Cerebellar nuclear complex (tissue), 1 donor: Measurements from ENCODE around the gene FCHSD2.
"Not testable (repeated sequence)": the region's sequence is repeated elsewhere in the genome, so short reads cannot be mapped to it uniquely, and the experiment has no call there.

ENCODE experiments used
- DNase-seq, 2 experiments: peaks; one replicate each; lab custom pipeline; 2025; lab: John Stamatoyannopoulos, UW

FCHSD2 gene

DNA sequence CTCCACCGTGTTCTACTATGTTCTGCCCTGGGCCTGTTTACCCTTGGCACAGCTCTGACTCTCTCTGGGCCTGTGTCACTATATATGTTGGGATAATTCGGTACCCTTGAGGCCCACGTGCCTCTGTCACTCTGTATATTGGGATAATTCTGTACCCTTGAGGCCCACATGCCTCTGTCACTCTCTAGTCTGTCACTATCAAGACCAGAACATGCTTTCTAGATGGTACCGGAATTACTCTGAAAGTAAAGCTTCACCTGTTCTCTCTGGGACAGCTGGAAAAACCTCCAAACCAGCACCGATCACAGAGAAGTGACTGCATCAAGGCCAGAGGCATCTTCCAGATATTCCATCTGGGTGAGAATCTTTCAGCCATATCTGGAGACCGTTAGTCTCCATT, 9.3 kb upstream of the FCHSD2 start:
- DNase-seq = no peak

DNA sequence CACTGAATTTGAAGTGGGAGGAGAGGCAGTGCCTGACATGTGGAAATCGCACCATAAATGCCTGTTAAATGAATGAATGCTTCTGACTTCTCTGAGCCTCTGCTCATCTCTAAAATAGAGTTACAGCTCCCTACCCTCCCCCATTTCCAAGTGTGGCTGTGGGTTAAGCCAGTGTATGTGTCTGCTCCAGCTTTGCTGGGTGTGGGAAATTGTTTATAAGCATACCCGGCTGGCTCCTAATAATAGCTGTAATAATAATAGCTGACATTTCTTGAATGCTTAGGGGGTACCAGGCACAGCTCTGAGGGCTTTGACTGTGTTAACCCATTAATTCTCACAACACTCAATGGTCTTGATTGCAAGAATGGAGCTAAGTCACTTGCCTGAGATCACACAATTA, 7.0 kb upstream of the FCHSD2 start:
- DNase-seq = no peak

DNA sequence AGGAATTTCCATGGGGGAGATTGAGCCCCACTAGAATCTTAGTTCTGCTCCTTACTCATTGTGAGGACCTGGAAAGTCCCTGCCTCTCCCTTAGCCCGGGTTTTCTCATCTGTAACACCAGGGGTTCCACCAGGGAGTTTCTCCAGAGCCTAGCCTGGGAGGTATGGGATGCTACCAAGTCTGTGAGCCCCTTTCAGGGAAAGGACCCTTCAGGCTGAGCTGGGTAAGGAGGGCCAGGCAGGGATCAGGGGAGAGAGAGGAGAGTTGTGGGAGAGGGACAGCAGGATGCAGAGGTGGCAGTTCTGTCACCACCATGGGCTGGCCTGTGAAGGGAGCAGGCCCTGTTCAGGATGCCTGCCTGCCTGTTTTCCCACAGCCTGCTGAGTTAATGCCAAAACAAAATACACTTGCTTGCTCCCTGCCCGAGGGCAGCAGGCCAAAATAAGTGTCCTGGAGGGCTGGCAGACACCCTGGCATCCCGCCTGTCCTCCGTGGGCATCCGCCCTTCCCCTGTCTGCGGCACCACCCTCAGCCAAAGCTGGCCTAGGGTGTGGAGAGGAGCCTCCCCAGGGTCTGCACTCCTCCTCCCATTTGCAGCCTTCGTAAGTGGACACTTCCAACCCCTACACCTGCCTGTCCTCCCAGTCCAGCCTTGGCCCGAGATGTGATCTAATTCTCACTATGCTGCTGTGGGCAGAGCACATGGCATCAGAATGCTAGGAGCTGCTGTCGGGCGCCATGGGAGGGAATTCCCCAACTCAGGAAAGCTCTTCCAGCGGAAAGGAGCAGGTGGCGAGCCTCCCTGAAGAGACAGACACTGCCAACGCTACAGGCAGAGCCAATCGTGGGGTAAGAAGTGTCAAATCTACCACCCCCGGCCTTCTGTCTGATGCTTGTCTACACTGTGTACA, 5.9 kb upstream of the FCHSD2 start:
- peak; percentile 4 to 19 for DNase-seq

DNA sequence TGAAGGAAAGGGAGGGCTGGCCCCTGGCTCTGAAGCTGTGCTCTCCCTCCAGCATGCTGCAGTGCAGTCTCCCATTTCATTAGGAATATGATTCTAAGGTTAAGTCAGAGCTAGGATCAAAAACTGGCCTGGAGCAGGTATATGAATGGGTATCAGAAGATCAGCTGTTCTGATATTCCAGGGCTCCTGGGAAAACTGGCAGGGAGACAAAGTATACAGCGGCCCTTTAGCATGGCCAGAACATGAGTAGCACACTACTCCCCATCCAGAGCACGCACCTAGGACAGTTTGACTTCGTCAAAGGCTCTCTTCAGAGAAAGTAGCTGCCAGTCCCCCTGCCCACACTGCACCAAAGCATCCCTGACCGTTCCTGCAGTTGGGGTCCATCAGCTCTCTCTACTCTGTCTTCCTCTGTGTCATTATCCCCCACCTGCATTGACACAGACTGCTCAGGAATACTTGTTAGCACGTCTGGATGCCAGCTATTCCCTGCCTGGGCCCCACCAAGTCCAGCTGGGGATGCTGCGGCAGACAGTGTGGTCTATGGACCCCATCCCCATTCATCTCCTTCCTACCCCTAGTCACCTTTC, 4.0 kb upstream of the FCHSD2 start:
- no peak for DNase-seq

DNA sequence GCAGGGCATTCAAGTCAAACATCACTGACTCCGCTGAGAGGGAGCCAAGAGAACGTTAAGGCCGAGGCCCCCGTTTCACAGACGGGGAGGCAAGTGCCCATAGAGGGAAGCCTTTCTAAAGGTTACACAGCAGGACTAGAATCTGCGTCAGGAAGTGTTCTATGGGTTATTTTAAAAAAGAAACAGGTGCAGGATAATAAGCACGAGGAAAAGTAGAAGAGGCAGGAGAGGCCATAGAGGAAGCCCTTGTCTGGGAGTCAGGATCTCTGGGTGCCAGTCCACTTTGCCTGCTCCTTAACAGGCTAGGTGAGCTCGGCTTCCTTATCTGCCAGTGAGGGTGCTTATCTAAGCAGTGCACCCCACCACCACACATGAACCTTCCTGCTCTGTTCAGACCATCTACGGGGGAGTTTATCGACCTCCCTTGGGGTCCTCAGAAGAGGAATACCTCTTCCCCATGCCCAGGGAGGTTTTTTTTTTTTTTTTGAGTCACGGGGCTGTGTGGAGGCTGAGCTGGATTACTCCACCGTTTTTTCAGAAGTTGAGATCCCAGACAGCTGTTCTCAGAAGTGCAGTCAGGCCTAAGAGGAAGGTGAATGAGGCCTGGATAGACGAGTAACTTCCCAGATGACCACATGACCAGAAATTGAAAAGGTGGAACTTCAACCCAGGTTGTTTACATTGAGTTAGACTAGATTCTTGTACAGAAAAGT, 1.2 kb upstream of the FCHSD2 start:
- DNase-seq = peak in 1 of 2 experiments; percentile 4

DNA sequence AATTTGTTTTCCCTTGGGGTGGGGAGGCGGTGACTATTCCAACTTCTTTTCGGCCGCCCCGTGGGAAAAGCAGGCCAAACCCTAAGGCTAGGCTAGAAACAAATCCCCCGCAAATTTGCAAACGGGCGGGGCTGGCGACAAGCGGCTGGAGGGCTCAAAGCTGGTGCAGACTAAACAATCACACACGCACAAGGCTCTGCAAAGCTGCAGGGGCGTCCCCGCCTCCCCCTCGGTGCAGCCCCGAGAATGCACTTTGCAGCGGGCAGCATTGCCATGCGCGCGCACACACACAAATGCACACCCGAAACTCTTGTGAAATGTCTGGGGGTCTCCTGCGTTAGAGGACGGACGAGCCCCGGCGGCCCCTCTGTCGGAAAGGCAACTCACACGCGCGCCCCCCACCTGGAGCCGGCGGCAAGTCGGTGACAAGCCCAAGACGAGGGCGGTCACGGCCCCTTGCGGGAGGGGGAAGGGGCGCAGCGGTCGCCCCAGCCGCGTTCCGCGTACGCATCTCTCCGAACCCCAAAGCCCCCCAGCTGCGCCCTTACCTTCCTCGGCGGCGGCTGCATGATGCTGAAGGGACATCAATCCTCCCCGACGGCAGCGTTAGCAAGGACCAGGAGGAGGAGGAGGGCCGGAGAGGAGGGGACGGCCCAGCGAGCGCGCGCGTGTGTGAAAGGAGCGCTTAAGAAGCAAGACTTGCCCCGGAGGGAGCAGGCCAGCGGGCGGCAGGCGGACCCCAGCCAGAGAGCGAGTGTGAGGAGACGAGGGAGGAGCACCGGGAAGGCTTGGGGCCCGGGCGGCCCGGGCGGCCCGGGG, 600 bp downstream of the FCHSD2 start:
- no peak for DNase-seq

DNA sequence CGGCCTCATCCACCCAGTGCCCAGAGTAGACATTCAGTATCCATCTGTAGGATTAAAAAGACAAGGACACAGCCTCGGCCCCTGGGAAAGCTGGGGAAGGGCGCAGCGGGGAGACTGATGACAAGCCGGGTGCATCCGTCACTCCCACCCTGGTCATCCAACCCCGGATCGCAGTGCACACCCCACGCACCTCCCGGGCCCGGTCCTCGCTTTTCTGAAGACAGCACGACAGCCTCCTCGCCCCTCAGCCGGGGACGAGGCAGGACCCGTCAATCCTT, 1.1 kb downstream of the FCHSD2 start:
- no peak for DNase-seq

DNA sequence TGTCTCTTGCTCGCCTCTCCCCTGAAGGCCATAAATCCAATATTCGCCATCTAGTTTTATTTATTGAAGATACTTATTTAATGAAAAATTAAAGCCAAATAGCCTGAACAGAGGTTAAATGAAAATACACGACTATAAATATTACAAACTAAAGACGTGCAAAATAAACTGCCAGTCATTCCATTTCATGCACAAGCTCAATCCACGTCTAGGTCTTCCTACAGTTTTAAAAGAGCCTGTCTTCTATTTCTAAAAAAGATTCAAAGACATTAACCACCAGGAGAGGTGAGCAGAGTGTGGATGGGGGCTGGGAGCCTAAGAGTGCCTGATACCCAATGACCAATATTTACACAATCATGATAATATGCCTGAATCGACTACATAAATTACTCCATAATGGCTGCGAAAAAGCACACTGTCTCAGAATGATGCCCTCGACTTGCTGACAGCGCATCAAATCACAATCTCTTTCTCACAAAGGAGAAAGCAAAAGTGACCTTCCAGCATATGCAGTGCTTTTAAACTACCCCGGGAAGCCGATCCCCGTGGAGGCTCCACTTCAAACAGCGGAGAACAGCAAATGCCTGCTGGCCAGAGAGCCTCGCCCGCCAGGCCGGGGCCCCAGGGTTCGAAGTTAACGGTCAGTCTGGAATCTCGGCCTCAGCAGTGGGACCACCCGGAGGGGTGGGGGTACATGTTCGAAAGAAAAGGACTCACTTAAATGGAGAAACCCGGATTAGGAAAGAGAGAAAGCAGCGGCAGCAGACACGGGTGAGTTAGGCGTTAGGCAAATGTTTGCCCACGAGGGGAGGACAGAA, 1.7 kb downstream of the FCHSD2 start:
- no peak for DNase-seq

DNA sequence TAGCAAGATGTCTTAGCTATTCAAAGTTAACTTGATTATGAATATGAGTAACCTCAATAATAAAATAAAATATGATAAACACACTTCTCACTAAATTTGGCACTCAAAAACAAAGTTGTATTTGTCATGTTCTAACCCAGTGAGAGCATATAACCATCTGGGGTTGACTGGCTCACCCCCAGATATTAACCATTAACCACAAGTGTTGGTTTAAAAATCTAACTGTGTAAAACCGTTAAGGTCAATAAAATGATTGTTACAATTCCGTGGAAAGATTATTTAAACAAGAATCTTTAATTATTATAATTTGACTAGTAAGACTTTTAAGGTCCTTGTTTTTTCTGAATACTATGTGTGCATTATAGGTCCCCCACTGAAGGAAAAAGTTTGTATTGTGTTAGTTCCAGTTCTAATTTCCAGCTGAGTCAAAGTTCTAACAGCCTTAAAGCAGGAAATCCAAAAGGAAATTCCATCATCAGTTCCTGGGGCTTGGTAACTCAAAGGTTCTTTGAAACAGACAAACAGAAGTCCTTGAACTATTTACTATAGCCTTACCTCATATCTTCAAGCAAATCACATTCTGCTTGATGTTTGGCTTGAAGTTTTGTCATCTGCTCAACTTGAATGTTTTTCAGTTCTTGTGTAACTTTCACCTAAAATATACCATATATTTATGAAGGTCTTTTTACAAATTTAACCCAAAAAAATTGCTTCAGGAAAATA, 2.5 kb downstream of the FCHSD2 start:
- DNase-seq = no peak

DNA sequence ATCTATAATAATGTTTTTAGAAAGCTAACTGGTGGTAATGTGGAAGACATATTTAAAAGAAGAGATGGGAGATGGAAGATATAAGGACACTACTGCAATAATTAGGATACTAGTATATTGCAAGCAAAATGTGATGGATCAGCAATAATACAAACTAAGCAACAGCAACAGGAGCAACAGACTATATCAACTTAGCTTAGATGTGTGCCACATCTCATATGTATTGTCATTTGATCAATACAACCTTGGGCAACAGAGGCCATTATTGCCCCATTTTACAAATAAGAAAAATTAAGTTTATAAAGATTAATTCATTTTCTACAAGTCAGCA, 4.2 kb downstream of the FCHSD2 start:
- no peak for DNase-seq

DNA sequence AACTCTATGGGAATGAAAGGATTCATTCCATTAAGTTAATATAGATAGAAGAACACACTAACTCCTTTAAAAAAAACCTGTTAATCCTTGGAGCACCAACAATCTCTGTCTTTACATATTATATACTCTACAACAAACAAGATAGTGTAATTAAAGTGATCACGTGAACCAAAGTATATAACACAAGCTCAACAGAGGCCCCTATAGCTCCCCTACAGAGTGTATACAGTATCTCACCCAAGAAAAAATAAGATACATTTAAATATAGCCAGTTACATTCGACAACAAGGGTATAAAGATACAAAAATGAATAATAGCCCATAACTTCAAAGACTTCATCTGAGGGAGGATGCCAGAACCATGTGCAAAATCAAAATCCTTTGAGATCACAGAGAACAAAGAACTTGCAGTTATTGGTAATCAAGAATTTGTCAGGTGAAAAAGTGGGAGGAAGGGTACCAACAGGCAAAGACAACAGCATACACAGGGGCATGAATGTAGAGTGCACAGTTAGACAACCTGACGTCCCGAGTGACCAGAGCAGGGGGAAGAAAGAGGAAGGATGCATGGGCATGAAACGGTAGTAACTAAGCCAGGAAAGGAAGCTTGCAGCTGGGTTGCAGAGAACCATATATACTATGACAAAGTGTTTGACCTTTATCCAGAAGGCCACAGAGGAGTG, 4.7 kb downstream of the FCHSD2 start:
- no peak for DNase-seq

DNA sequence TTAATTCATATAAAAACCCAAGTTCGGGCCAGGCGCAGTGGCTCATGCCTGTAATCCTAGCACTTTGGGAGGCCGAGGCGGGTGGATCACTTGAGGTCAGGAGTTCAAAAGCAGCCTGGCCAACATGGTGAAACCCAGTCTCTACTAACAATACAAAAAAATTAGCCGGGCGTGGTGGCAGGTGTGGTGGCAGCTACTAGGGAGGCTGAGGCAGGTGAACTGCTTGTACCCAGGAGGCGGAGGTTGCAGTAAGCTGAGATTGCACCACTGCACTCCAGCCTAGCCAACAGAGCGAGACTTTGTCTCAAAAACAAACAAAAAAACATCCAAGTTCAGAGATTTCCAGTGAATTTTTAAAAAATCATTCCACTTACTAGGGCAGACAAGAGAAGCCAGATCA, 5.4 kb downstream of the FCHSD2 start:
- DNase-seq = not testable (repeated sequence)

DNA sequence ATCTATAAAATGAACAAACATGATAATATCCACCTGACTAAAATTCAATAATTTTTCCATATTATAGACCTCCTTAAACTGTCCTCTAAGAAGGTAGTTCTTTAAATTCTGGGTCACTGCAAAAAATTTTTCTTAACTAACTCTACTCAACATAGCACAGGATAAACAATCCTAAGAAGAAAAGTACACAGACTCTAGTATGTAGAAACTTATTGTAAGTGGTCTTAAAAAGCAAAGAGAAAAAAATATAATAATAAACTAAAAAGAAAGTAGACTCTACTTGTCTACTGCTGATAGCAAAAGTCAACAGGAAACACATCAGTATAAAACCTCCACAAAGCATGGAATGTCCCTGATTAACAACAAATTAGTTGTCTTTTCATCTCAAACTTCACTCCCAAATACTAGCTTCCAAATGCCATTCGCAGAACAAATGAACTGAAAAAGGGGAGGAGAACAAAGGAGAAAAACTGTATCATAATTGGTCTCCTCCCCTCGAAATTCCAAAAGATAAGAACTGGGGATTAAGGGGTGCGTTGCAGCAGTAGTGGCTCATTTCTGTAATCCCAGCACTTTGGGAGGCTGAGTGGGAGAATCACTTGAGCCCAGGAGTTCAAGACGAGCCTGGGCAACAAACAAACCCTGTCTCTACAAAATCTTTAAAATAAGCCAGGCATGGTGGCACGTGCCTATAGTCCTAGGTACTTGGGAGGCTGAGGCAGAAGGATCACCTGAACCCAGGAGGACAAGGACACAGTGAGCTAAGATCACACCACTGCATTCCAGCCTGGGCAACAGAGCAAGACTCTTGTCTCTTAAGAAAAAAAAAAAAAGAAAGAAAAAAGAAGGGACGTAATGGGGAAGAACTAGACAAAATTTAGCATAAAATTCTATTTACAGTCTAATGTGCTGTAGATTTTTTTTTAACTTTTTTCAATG, 6.5 kb downstream of the FCHSD2 start:
- no peak for DNase-seq

DNA sequence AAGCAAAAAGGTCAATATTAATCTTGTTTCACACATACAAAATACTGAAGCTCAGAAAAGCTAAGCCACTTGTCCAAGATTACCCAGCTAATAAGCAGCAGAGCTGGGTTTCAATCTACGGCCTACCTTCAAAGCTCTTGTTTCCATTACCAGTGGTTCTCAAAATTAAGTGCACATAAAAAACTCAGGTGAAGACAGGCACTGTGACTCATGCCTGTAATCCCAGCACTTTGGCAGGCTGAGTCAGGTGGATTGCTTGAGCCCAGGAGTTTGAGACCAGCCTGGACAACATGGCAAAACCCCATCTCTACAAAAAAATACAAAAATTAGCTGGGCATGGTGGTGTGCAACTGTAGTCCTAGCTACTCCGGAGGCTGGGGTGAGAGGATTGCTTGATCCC, 9.8 kb downstream of the FCHSD2 start:
- not testable (repeated sequence) for DNase-seq

DNA sequence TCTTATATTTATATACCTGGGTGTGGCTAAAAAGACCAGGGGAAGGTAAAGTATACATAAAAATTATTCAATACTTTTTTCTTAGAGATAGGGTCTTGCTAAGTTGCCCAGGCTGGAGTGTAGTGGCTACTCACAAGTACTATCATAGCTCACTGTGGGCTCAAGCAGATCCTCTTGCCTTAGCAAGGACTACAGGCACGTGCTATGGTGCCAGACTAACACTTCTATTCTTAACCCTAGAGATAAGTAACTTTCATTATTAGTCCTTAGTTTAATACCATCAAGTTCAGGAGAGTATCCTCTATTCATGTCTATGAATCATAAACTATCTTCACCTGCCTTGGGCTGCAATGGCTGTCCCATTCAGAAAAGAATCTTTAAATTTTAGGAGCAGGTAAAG, 11.9 kb downstream of the FCHSD2 start:
- DNase-seq = no peak

DNA sequence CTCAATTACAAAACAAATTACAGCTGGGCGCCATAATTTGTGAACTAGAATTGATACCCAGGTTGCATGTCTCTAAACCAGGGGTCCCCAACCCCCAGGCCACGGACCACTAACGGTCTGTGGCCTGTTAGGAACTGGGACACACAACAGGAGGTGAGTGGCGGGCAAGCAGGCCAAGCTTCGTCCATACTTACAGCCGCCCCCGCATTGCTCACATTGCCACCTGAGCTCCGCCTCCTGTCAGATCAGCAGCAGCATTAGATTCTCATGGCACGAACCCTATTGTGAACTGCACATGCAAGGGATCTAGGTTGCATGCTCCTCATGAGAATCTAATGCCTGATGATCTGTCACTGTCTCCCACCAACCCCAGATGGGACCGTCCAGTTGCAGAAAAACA, 12.9 kb downstream of the FCHSD2 start:
- no peak for DNase-seq

DNA sequence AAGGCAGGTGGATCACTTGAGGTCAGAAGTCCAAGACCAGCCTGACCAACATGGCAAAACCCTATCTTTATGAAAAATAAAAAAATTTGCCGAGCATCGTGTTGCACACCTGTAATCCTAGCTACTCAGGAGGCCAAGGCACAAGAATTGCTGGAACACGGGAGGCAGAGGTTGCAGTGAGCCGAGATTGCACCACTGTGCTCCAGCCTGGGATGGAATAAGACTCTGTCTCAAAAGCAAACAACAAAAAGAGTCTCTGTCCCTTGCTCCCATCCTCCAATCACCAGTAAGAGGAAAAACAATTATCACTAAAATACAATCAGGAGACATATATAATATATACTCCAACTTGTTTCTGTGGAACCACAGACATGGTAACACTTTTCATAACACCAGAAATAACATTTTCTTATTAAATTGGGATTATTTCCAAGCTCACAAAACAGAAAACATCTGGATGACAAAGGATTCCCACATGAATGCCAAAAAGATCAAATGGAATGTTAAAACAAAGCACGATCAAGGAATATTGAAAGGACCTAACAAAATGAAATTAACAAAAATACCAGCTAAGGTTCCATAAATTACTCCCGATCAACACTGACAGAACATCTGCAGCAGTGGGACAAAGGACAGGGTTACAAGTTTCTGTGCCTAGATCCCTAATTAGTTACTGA, 15.2 kb downstream of the FCHSD2 start:
- no peak for DNase-seq

DNA sequence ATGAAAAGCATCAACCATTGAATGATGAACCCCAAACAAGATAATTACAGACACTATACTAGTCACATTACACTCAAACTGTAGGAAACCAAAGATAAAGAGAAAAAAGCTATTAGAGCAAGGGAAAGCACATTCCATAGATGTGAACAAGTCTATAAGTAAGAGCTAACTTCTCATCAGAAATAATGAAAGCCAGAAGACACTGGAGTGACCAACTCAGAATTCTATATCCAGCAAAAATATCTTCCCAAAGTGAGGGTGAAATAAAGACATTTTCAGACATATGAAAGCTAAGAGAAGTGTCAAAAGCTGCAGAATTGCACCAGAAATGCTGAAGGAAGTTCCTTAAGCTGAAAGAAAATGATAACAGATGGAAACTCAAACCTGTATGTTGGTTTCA, 17.3 kb downstream of the FCHSD2 start:
- DNase-seq = no peak

DNA sequence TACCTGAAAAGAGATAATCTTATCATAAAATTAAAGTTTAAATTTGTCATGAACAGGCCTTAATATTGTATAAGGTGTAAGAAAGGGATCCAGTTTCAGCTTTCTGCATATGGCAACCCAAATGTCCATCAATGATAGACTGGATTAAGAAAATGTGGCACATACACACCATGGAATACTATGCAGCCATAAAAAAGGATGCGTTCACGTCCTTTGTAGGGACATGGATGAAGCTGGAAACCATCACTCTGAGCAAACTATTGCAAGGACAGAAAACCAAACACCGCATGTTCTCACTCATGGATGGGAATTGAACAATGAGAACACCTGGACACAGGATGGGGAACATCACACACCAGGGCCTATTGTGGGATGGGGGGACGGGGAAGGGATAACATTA, 18.2 kb downstream of the FCHSD2 start:
- DNase-seq = not testable (repeated sequence)
